ENCODE data around the gene MSN.

The MSN gene

GRCh38 chrX:65783746-65784145, 116.3 kb downstream of the MSN start:
- DNase-seq: no peak
